WTC11 (cell line): ENCODE data around the gene UCKL1. TPM values are rescaled to one million over a fixed set of nuclear protein-coding genes. Genes with fewer than 3 reads are reported as not detected.

Source experiments
- ATAC-seq: fragments of 200-7000 bp; cut with Tn5 transposase; 2 replicates; pipeline ENCODE4 v1.10.0; 2021; ENCODE audit warnings: mild to moderate bottlenecking, moderate library complexity
- CTCF ChIA-PET: fragments of 300-600 bp; sonication (Branson Sonifier 250); formaldehyde crosslinking; loops from one replicate; lab custom pipeline; 2021; ENCODE audit warnings: antibody characterized with exemption; lab: Charles Lee
- POLR2A ChIA-PET: fragments of 350-600 bp; sonication (Branson Sonifier 250); formaldehyde crosslinking; loops from one replicate; lab custom pipeline; 2021; ENCODE audit warnings: antibody characterized with exemption; lab: Charles Lee
- DNase-seq: peaks from one replicate; pipeline ENCODE4 v3.0.0; 2021; ENCODE audit warnings: low spot score
- H3K27ac Mint-ChIP-seq: 2 replicates; pipeline ENCODE4 v1.8.0; 2021; ENCODE audit warnings: mixed read lengths
- H3K27me3 Mint-ChIP-seq: 2 replicates; pipeline ENCODE4 v1.8.0; 2021; ENCODE audit warnings: low read depth, mild to moderate bottlenecking, moderate library complexity, mixed read lengths
- H3K36me3 Mint-ChIP-seq: 2 replicates; pipeline ENCODE4 v1.8.0; 2021; ENCODE audit warnings: mixed read lengths
- H3K4me1 Mint-ChIP-seq: 2 replicates; pipeline ENCODE4 v1.8.0; 2022; ENCODE audit warnings: mixed read lengths
- H3K4me3 Mint-ChIP-seq: 2 replicates; pipeline ENCODE4 v1.8.0; 2021; ENCODE audit warnings: mild to moderate bottlenecking, moderate library complexity, mixed read lengths
- H3K9me3 Mint-ChIP-seq: 2 replicates; pipeline ENCODE4 v1.8.0; 2021; ENCODE audit warnings: mixed read lengths
- EMX1 ChIP-seq: fragments of 250-450 bp; sonication (Bioruptor Pico); IDR thresholded peaks from 2 replicates; pipeline ENCODE4 v1.8.0; 2021; ENCODE audit warnings: mild to moderate bottlenecking
- ESRRA ChIP-seq: sonication (generic); formaldehyde crosslinking; IDR thresholded peaks from 2 replicates; pipeline ENCODE4 v1.8.1; 2022; ENCODE audit warnings: mild to moderate bottlenecking, missing genetic modification reagents, borderline replicate concordance
- ETV6 ChIP-seq: sonication (generic); formaldehyde crosslinking; IDR thresholded peaks from 2 replicates; pipeline ENCODE4 v1.8.1; 2022; ENCODE audit warnings: mild to moderate bottlenecking, missing genetic modification reagents
- FOXP1 ChIP-seq: sonication (generic); formaldehyde crosslinking; IDR thresholded peaks from 2 replicates; pipeline ENCODE4 v1.8.0; 2022; ENCODE audit warnings: missing genetic modification reagents, mild to moderate bottlenecking, moderate library complexity, borderline replicate concordance
- GTF2I ChIP-seq: fragments of 250-450 bp; sonication (Bioruptor Pico); conservative IDR thresholded peaks from 2 replicates; pipeline ENCODE4 v1.4.0; 2021; ENCODE audit warnings: mild to moderate bottlenecking
- KAT7 ChIP-seq: sonication (generic); formaldehyde crosslinking; IDR thresholded peaks from 2 replicates; pipeline ENCODE4 v1.8.1; 2023; ENCODE audit warnings: missing genetic modification reagents, mild to moderate bottlenecking, borderline replicate concordance
- MYBL2 ChIP-seq: sonication (generic); formaldehyde crosslinking; IDR thresholded peaks from 2 replicates; pipeline ENCODE4 v1.8.1; 2023; ENCODE audit warnings: mild to moderate bottlenecking, moderate library complexity, missing genetic modification reagents
- NFE2L1 ChIP-seq: sonication (generic); formaldehyde crosslinking; IDR thresholded peaks from 2 replicates; pipeline ENCODE4 v1.8.1; 2023; ENCODE audit warnings: missing genetic modification reagents
- PRRX2 ChIP-seq: fragments of 250-450 bp; sonication (Bioruptor Pico); IDR thresholded peaks from 2 replicates; pipeline ENCODE4 v1.8.0; 2021; ENCODE audit warnings: mild to moderate bottlenecking
- SP1 ChIP-seq: sonication (generic); formaldehyde crosslinking; conservative IDR thresholded peaks from 2 replicates; pipeline ENCODE4 v1.8.1; 2022; ENCODE audit warnings: missing genetic modification reagents
- TEAD1 ChIP-seq: sonication (generic); formaldehyde crosslinking; IDR thresholded peaks from 2 replicates; pipeline ENCODE4 v1.8.0; 2022; ENCODE audit warnings: mild to moderate bottlenecking, missing genetic modification reagents
- ZNF219 ChIP-seq: sonication (generic); formaldehyde crosslinking; IDR thresholded peaks from 2 replicates; pipeline ENCODE4 v1.8.0; 2023; ENCODE audit warnings: missing genetic modification reagents, mild to moderate bottlenecking, borderline replicate concordance
- ZNF416 ChIP-seq: fragments of 250-450 bp; sonication (Bioruptor Pico); IDR thresholded peaks from 2 replicates; pipeline ENCODE4 v1.9.0; 2021; ENCODE audit warnings: mild to moderate bottlenecking, inconsistent platforms
- total RNA-seq: library from RNA; stranded (reverse); gene quantifications from 3 replicates; pipeline ENCODE4 v1.2.3, GENCODE V29; 2021
- TF ChIP-seq, protein P1 (sequence below): sonication (generic); formaldehyde crosslinking; IDR thresholded peaks from 2 replicates; pipeline ENCODE4 v1.8.0; 2022; ENCODE audit warnings: mild to moderate bottlenecking, missing genetic modification reagents
- TF ChIP-seq, protein P2 (sequence below): sonication (generic); formaldehyde crosslinking; IDR thresholded peaks from 2 replicates; pipeline ENCODE4 v1.8.0; 2022; ENCODE audit warnings: mild to moderate bottlenecking, missing genetic modification reagents
- TF ChIP-seq, protein P3 (sequence below): fragments of 250-450 bp; sonication (Bioruptor Pico); IDR thresholded peaks from 2 replicates; pipeline ENCODE4 v1.9.0; 2021; ENCODE audit warnings: mild to moderate bottlenecking
- TF ChIP-seq, protein P4 (sequence below): sonication (generic); formaldehyde crosslinking; IDR thresholded peaks from 2 replicates; pipeline ENCODE4 v1.8.1; 2023; ENCODE audit warnings: mild to moderate bottlenecking, missing genetic modification reagents, moderate library complexity
- TF ChIP-seq, protein P5 (sequence below): sonication (generic); formaldehyde crosslinking; IDR thresholded peaks from 2 replicates; pipeline ENCODE4 v1.8.0; 2023; ENCODE audit warnings: missing genetic modification reagents
- TF ChIP-seq, protein P6 (sequence below): sonication (generic); formaldehyde crosslinking; IDR thresholded peaks from 2 replicates; pipeline ENCODE4 v1.8.0; 2023; ENCODE audit warnings: missing genetic modification reagents, mild to moderate bottlenecking, borderline replicate concordance

Gene UCKL1
- total RNA-seq, 1 experiment from 2014 or later = 51.2 TPM

DNA sequence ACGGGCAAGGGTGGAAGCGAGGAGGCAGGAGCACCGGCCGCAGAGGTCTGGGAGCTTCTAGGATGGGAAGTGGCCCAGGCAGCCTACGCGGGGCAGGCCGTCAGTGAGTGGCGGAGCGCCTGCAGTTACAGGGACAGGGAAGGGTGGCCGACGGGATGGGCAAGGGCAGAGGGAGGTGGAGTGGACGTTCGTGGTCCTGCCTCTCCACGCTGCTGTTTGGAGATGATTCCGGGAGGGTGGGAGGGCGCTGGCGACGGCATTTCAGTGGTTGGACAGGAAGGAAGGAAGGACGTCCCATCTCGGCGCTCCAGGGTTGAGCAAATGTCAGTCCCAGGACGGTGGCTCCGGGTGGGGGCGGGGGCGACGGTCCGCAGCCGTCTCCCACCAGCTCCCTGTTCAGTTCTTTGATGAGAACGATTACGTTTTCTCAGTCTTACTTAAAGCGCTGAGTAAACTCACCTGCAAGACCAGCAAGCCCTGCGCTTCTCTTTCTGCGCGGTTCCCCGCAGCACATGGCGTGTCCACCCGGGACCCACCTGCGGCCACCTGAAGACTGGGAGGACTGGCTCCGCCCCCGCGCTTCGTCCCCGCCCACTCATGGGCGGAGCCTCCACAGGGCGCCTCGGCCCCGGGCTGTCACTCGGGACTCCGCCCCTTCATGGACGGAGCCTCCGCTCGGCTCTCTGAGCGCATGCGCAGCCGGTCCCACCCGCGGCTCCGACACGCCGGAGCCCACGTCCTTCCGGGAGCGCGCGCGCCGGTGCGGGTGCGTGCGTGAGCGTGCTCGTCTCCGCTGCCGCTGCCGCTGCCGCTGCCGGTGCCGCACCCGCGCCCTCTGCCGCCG, 61.6 kb downstream of the UCKL1 start, which contains the start of gene DNAJC5:
DNAJC5 (plus strand) TSS at position 769 of the 844 bp plus-strand sequence. CDS start 33,220 bp downstream, outside the sequence.
- ChIA-PET POLR2A (interaction anchor here (1.5 to 1.9 kb wide), 2 partner anchors 30 to 253 kb away, joined by 3 to 8 read pairs; partner anchors contain the start of gene TPD52L2), CTCF (interaction anchor here (1.1 to 4.2 kb wide), 8 partner anchors 29 to 163 kb away, joined by 3 to 20 read pairs (median 6); partner anchors contain the start of genes PRPF6, SAMD10 and TPD52L2)
- peak within 1 kb of the TSS; percentile 87 for H3K4me3 Mint-ChIP-seq
- H3K36me3 Mint-ChIP-seq = peaks cover 16% of the 10 kb centered on the region
- TF ChIP-seq KAT7 (CRISPR knock-in tag) = 0 out of 2 replicates have a peak, but pooled peaks have one; percentile 33
- TF ChIP-seq, protein P1, sequence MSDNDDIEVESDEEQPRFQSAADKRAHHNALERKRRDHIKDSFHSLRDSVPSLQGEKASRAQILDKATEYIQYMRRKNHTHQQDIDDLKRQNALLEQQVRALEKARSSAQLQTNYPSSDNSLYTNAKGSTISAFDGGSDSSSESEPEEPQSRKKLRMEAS (CRISPR knock-in tag) = peak; percentile 85
- peak; percentile 66; the same call in 1 of the 2 replicates for TF ChIP-seq SP1 (CRISPR knock-in tag)
- TF ChIP-seq, protein P2, sequence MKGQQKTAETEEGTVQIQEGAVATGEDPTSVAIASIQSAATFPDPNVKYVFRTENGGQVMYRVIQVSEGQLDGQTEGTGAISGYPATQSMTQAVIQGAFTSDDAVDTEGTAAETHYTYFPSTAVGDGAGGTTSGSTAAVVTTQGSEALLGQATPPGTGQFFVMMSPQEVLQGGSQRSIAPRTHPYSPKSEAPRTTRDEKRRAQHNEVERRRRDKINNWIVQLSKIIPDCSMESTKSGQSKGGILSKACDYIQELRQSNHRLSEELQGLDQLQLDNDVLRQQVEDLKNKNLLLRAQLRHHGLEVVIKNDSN = peak; percentile 39; the same call in 1 of the 2 replicates
- TF ChIP-seq ETV6 (CRISPR knock-in tag) = peak; percentile 27; the same call in 1 of the 2 replicates
- TF ChIP-seq, protein P3, sequence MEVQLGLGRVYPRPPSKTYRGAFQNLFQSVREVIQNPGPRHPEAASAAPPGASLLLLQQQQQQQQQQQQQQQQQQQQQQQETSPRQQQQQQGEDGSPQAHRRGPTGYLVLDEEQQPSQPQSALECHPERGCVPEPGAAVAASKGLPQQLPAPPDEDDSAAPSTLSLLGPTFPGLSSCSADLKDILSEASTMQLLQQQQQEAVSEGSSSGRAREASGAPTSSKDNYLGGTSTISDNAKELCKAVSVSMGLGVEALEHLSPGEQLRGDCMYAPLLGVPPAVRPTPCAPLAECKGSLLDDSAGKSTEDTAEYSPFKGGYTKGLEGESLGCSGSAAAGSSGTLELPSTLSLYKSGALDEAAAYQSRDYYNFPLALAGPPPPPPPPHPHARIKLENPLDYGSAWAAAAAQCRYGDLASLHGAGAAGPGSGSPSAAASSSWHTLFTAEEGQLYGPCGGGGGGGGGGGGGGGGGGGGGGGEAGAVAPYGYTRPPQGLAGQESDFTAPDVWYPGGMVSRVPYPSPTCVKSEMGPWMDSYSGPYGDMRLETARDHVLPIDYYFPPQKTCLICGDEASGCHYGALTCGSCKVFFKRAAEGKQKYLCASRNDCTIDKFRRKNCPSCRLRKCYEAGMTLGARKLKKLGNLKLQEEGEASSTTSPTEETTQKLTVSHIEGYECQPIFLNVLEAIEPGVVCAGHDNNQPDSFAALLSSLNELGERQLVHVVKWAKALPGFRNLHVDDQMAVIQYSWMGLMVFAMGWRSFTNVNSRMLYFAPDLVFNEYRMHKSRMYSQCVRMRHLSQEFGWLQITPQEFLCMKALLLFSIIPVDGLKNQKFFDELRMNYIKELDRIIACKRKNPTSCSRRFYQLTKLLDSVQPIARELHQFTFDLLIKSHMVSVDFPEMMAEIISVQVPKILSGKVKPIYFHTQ (CRISPR knock-in tag) = no peak
- TF ChIP-seq GTF2I (CRISPR knock-in tag) = no peak
- TF ChIP-seq ZNF219 (CRISPR knock-in tag) = peak; percentile 25; the same call in 1 of the 2 replicates
- 0 out of 2 replicates have a peak, but pooled peaks have one; percentile 6 for TF ChIP-seq PRRX2 (CRISPR knock-in tag)
- TF ChIP-seq, protein P4, sequence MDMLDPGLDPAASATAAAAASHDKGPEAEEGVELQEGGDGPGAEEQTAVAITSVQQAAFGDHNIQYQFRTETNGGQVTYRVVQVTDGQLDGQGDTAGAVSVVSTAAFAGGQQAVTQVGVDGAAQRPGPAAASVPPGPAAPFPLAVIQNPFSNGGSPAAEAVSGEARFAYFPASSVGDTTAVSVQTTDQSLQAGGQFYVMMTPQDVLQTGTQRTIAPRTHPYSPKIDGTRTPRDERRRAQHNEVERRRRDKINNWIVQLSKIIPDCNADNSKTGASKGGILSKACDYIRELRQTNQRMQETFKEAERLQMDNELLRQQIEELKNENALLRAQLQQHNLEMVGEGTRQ (CRISPR knock-in tag) = no peak
- TF ChIP-seq, protein P5, sequence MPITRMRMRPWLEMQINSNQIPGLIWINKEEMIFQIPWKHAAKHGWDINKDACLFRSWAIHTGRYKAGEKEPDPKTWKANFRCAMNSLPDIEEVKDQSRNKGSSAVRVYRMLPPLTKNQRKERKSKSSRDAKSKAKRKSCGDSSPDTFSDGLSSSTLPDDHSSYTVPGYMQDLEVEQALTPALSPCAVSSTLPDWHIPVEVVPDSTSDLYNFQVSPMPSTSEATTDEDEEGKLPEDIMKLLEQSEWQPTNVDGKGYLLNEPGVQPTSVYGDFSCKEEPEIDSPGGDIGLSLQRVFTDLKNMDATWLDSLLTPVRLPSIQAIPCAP (CRISPR knock-in tag) = no peak
- TF ChIP-seq ZNF416 = peak; percentile 79; the same call in 1 of the 2 replicates
- TF ChIP-seq ESRRA = no peak
- peak; percentile 61; the same call in 1 of the 2 replicates for TF ChIP-seq EMX1 (CRISPR knock-in tag)
- 0 out of 2 replicates have a peak, but pooled peaks have one; percentile 11 for TF ChIP-seq MYBL2 (CRISPR knock-in tag)
- TF ChIP-seq TEAD1 (CRISPR knock-in tag) = 0 out of 2 replicates have a peak, but pooled peaks have one; percentile 12
- peak; percentile 47; the same call in 1 of the 2 replicates for TF ChIP-seq FOXP1
- TF ChIP-seq, protein P6, sequence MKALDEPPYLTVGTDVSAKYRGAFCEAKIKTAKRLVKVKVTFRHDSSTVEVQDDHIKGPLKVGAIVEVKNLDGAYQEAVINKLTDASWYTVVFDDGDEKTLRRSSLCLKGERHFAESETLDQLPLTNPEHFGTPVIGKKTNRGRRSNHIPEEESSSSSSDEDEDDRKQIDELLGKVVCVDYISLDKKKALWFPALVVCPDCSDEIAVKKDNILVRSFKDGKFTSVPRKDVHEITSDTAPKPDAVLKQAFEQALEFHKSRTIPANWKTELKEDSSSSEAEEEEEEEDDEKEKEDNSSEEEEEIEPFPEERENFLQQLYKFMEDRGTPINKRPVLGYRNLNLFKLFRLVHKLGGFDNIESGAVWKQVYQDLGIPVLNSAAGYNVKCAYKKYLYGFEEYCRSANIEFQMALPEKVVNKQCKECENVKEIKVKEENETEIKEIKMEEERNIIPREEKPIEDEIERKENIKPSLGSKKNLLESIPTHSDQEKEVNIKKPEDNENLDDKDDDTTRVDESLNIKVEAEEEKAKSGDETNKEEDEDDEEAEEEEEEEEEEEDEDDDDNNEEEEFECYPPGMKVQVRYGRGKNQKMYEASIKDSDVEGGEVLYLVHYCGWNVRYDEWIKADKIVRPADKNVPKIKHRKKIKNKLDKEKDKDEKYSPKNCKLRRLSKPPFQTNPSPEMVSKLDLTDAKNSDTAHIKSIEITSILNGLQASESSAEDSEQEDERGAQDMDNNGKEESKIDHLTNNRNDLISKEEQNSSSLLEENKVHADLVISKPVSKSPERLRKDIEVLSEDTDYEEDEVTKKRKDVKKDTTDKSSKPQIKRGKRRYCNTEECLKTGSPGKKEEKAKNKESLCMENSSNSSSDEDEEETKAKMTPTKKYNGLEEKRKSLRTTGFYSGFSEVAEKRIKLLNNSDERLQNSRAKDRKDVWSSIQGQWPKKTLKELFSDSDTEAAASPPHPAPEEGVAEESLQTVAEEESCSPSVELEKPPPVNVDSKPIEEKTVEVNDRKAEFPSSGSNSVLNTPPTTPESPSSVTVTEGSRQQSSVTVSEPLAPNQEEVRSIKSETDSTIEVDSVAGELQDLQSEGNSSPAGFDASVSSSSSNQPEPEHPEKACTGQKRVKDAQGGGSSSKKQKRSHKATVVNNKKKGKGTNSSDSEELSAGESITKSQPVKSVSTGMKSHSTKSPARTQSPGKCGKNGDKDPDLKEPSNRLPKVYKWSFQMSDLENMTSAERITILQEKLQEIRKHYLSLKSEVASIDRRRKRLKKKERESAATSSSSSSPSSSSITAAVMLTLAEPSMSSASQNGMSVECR (CRISPR knock-in tag) = peak; percentile 34; the same call in 1 of the 2 replicates
- TF ChIP-seq NFE2L1 = peak; percentile 44; the same call in 1 of the 2 replicates
- no peaks in the 10 kb centered on the region for H3K9me3 Mint-ChIP-seq
- DNase-seq = peak; percentile 92
- peaks cover 15% of the 10 kb centered on the region for H3K4me1 Mint-ChIP-seq
- peak; percentile 93 for ATAC-seq
- peak within 1 kb of the TSS; percentile 81 for H3K27ac Mint-ChIP-seq
- H3K27me3 Mint-ChIP-seq = no peaks in the 10 kb centered on the region
